Vagina (tissue), 2 donors: ENCODE results near the gene KAT7.

Experiments used
- POLR2A ChIP-seq, 2 donors: fragments of 450-650 bp; IDR thresholded peaks; one replicate each; pipeline ENCODE4 v1.6.1; 2017; ENCODE audit warnings: antibody characterized with exemption in 2 of 2, mild to moderate bottlenecking in 2 of 2, moderate library complexity in 2 of 2
- POLR2AphosphoS5 ChIP-seq, 2 donors: sonication (generic); formaldehyde crosslinking; IDR thresholded peaks; one replicate each; pipeline ENCODE4 v1.9.0; 2017; ENCODE audit warnings: antibody characterized with exemption in 2 of 2, mild to moderate bottlenecking in 2 of 2, low read depth in 1 of 2; ENCODE audit not compliant: insufficient read depth in 1 of 2
- TF ChIP-seq, protein P1 (sequence below), 3 experiments: fragments of 450-650 bp in 2 of 3; fragments of 200-600 bp in 1 of 3; sonication (generic) in 1 of 3; IDR thresholded peaks; one replicate each; pipeline ENCODE4 v1.5.1; 2017 to 2019; ENCODE audit warnings: antibody characterized with exemption in 3 of 3, mild to moderate bottlenecking in 2 of 3, moderate library complexity in 2 of 3

DNA sequence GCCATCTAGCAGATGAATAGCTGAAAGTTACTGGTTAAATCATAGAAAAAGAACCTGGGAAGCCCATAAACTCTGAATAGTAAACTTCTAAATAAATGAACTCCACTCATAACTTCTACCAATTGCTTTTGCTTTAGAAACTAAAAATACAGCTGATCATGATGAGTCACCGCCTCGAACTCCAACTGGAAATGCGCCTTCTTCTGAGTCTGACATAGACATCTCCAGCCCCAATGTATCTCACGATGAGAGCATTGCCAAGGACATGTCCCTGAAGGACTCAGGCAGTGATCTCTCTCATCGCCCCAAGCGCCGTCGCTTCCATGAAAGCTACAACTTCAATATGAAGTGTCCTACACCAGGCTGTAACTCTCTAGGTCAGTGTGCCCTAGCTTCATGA is 9.7 kb downstream of the KAT7 start:
- TF ChIP-seq, protein P1, sequence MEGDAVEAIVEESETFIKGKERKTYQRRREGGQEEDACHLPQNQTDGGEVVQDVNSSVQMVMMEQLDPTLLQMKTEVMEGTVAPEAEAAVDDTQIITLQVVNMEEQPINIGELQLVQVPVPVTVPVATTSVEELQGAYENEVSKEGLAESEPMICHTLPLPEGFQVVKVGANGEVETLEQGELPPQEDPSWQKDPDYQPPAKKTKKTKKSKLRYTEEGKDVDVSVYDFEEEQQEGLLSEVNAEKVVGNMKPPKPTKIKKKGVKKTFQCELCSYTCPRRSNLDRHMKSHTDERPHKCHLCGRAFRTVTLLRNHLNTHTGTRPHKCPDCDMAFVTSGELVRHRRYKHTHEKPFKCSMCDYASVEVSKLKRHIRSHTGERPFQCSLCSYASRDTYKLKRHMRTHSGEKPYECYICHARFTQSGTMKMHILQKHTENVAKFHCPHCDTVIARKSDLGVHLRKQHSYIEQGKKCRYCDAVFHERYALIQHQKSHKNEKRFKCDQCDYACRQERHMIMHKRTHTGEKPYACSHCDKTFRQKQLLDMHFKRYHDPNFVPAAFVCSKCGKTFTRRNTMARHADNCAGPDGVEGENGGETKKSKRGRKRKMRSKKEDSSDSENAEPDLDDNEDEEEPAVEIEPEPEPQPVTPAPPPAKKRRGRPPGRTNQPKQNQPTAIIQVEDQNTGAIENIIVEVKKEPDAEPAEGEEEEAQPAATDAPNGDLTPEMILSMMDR (IDR thresholded peaks at IDR 0.05), result no peak
- no peak for TF ChIP-seq POLR2A (IDR thresholded peaks at IDR 0.05)
- TF ChIP-seq POLR2AphosphoS5 (IDR thresholded peaks at IDR 0.05; ENCODE audit: insufficient read depth in 1 of 2, low read depth in 1 of 2), result no peak
